Measurements from ENCODE around the gene CNTNAP2. TPM values are rescaled to one million over a fixed set of nuclear protein-coding genes. Genes with fewer than 3 reads are reported as not detected.

Gene CNTNAP2
- total RNA-seq, 1 donor from 2014 or later: 5.4 TPM

DNA sequence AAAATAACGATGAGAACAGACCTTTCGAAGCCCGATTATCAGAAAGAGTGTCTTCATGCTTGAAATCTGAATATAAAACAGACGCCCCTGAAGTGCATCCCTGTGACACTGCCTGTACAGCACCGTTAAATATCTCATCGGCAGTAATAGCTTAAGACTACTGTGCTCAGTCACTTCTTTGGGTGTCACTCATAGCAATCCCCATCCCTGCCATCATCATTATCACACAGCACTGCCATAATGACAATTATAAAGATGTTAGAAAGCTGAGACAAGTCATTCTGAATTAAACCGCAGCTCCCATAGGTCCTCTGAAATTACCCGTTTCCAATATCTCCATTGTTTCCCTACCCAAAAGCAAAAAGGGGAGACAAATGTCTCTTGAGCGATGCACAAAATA is 1906.2 kb downstream of the CNTNAP2 start:
- Mint-ChIP-seq H3K9me3 (ENCODE audit: unreplicated experiment) (peaks cover 18% of the 10 kb centered on the region), H3K27me3 (ENCODE audit: unreplicated experiment) (peaks cover 2% of the 10 kb centered on the region), H3K4me1 (ENCODE audit: unreplicated experiment) (no peaks in the 10 kb centered on the region), H3K4me3 (ENCODE audit: unreplicated experiment) (no peak overlapping the region), H3K36me3 (ENCODE audit: low read depth, unreplicated experiment) (no peaks in the 10 kb centered on the region), H3K27ac (ENCODE audit: unreplicated experiment) (no peak overlapping the region)
- DNase-seq (ENCODE audit: low spot score): no peak
- TF ChIP-seq, protein P1, sequence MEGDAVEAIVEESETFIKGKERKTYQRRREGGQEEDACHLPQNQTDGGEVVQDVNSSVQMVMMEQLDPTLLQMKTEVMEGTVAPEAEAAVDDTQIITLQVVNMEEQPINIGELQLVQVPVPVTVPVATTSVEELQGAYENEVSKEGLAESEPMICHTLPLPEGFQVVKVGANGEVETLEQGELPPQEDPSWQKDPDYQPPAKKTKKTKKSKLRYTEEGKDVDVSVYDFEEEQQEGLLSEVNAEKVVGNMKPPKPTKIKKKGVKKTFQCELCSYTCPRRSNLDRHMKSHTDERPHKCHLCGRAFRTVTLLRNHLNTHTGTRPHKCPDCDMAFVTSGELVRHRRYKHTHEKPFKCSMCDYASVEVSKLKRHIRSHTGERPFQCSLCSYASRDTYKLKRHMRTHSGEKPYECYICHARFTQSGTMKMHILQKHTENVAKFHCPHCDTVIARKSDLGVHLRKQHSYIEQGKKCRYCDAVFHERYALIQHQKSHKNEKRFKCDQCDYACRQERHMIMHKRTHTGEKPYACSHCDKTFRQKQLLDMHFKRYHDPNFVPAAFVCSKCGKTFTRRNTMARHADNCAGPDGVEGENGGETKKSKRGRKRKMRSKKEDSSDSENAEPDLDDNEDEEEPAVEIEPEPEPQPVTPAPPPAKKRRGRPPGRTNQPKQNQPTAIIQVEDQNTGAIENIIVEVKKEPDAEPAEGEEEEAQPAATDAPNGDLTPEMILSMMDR (IDR thresholded peaks at IDR 0.05; ENCODE audit: unreplicated experiment): no peak

DNA sequence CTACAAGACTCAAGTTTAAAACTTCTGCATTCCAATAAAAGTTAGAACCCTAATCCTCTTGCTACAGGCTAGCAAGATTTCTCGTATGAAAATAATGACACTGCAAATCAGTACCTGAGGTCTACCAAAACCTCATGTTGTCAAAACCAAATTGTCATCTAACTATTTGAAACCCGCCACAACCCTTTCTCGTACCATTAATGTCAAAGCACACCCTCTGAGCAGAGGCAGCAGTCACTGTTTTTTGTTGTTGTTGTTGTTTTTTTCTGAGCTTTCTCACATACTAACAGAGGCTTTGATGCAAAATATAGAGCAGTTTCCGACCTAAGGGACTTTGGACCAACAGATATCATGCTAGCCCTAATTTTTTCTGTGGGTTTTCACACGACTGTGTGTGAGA is 1910.1 kb downstream of the CNTNAP2 start:
- peaks cover 2% of the 10 kb centered on the region for H3K27me3 Mint-ChIP-seq (ENCODE audit: unreplicated experiment)
- DNase-seq (ENCODE audit: low spot score): no peak
- H3K36me3 Mint-ChIP-seq (ENCODE audit: low read depth, unreplicated experiment): no peaks in the 10 kb centered on the region
- H3K27ac Mint-ChIP-seq (ENCODE audit: unreplicated experiment): no peak overlapping the region
- H3K9me3 Mint-ChIP-seq (ENCODE audit: unreplicated experiment): peaks cover 15% of the 10 kb centered on the region
- no peak overlapping the region for H3K4me3 Mint-ChIP-seq (ENCODE audit: unreplicated experiment)
- TF ChIP-seq, protein P1 (IDR thresholded peaks at IDR 0.05; ENCODE audit: unreplicated experiment): no peak
- H3K4me1 Mint-ChIP-seq (ENCODE audit: unreplicated experiment): no peaks in the 10 kb centered on the region

DNA sequence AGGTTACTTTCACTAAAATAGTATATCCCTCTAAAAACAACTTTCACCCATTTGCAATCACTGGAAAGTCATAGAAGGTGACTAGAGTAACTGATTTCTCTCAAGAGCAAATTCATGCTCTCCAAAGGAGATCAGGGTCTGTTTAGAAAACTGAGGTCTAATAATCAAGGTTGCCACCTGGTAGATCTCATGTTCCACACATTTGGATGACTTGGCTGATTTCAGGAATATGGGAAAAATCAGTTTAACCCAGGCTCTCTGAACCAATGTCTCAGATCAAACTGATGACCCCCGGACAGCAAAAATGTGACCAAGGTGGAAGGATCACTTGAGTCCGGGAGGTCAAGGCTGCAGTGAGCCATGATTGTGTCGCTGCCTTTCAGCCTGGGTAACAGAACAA is 1911.6 kb downstream of the CNTNAP2 start:
- no peak overlapping the region for H3K27ac Mint-ChIP-seq (ENCODE audit: unreplicated experiment)
- no peak for DNase-seq (ENCODE audit: low spot score)
- H3K36me3 Mint-ChIP-seq (ENCODE audit: low read depth, unreplicated experiment): no peaks in the 10 kb centered on the region
- peaks cover 8% of the 10 kb centered on the region for H3K9me3 Mint-ChIP-seq (ENCODE audit: unreplicated experiment)
- TF ChIP-seq, protein P1 (IDR thresholded peaks at IDR 0.05; ENCODE audit: unreplicated experiment): no peak
- H3K4me1 Mint-ChIP-seq (ENCODE audit: unreplicated experiment): no peaks in the 10 kb centered on the region
- H3K4me3 Mint-ChIP-seq (ENCODE audit: unreplicated experiment): no peak overlapping the region
- peaks cover 4% of the 10 kb centered on the region for H3K27me3 Mint-ChIP-seq (ENCODE audit: unreplicated experiment)

DNA sequence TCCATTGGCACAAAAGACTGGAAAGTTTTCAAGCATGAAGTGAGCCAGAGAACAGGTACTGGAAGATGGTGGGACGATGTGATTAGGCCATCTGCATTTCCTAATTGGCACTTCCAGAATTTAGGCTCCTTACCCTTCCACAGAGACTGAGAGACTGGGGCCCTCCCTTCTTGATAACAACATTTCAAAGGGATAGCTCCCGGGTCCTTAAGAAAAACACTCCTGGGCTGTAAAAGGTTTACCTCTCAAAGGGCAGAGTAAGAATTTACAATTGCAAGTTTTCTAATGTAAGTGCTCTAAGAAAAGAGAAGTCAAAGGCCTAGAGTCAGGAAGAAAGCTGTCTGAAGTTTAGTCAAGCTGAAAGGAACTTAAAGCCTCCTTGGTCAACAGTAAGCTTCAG is 1914.4 kb downstream of the CNTNAP2 start:
- no peak overlapping the region for H3K4me3 Mint-ChIP-seq (ENCODE audit: unreplicated experiment)
- no peak for DNase-seq (ENCODE audit: low spot score)

DNA sequence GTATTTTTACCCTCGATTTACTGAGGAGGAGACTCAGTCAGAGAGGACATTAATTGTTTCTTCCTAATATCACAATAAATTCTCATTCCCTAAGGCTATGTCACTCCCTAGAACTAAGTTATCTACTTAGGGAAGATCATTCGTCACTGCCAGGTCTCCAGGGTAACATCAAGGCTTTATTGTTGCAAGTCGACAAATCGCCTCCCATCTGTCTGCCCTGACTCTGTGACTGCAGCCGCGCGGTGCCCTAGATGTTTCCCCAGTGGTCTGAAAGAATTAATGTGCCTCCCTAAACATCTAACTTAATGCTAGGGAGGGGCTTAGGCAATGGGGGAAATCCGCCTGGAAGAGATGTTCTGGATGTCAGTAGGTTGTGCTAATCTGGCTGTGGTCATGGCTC is 1915.2 kb downstream of the CNTNAP2 start:
- Mint-ChIP-seq H3K27me3 (ENCODE audit: unreplicated experiment) (peaks cover 4% of the 10 kb centered on the region), H3K36me3 (ENCODE audit: low read depth, unreplicated experiment) (no peaks in the 10 kb centered on the region), H3K9me3 (ENCODE audit: unreplicated experiment) (peaks cover 4% of the 10 kb centered on the region), H3K27ac (ENCODE audit: unreplicated experiment) (no peak overlapping the region), H3K4me3 (ENCODE audit: unreplicated experiment) (no peak overlapping the region), H3K4me1 (ENCODE audit: unreplicated experiment) (no peaks in the 10 kb centered on the region)
- TF ChIP-seq, protein P1 (IDR thresholded peaks at IDR 0.05; ENCODE audit: unreplicated experiment): no peak
- no peak for DNase-seq (ENCODE audit: low spot score)

More for the DNA sequence above, 1914.4 kb downstream of the CNTNAP2 start:
- Mint-ChIP-seq H3K27me3 (ENCODE audit: unreplicated experiment) (peaks cover 4% of the 10 kb centered on the region), H3K9me3 (ENCODE audit: unreplicated experiment) (peaks cover 4% of the 10 kb centered on the region), H3K4me1 (ENCODE audit: unreplicated experiment) (no peaks in the 10 kb centered on the region), H3K27ac (ENCODE audit: unreplicated experiment) (no peak overlapping the region), H3K36me3 (ENCODE audit: low read depth, unreplicated experiment) (no peaks in the 10 kb centered on the region)
- TF ChIP-seq, protein P1 (IDR thresholded peaks at IDR 0.05; ENCODE audit: unreplicated experiment): no peak
